HepG2 (cell line): ENCODE results near the gene DDO. TPM values are rescaled to one million over a fixed set of nuclear protein-coding genes. Genes with fewer than 3 reads are reported as not detected.

ENCODE experiments used
- GTF3A ChIP-seq: sonication (generic); formaldehyde crosslinking; conservative IDR thresholded peaks from 2 replicates; pipeline ENCODE4 v1.4.0; 2020; ENCODE audit warnings: mild to moderate bottlenecking, missing genetic modification reagents
- SP5 ChIP-seq: IDR thresholded peaks from 2 replicates; pipeline ENCODE4 v1.6.1; 2016; ENCODE audit warnings: low read depth, borderline replicate concordance
- ZNF230 ChIP-seq: sonication (generic); formaldehyde crosslinking; IDR thresholded peaks from 2 replicates; pipeline ENCODE4 v1.4.0; 2020; ENCODE audit warnings: mild to moderate bottlenecking, missing genetic modification reagents
- ZNF468 ChIP-seq: sonication (generic); formaldehyde crosslinking; IDR thresholded peaks from 2 replicates; pipeline ENCODE4 v1.8.0; 2022; ENCODE audit warnings: mild to moderate bottlenecking, moderate library complexity, missing genetic modification reagents
- ZNF816 ChIP-seq: sonication (generic); formaldehyde crosslinking; IDR thresholded peaks from 2 replicates; pipeline ENCODE4 v1.8.0; 2022; ENCODE audit warnings: missing genetic modification reagents, mild to moderate bottlenecking, borderline replicate concordance
- ZNF879 ChIP-seq: sonication (generic); formaldehyde crosslinking; IDR thresholded peaks from 2 replicates; pipeline ENCODE4 v1.8.1; 2023; ENCODE audit warnings: missing genetic modification reagents
- polyA plus RNA-seq, 8 experiments: library from polyadenylated mRNA; depleted of rRNA in 3 of 8; stranded (reverse) in 7 of 8; unstranded in 1 of 8; fragments of >200 nt; fragmentation: Illumina TruSeq in 4 of 8; extraction: Trizol in 4 of 8; gene quantifications; 2 replicates each; pipeline versions ENCODE4 v1.2.1 to v1.2.3, GENCODE V29; 2011 to 2016; ENCODE audit warnings: low read depth in 4 of 8, missing spikeins in 1 of 8, mixed read lengths in 1 of 8; ENCODE audit not compliant: insufficient read depth in 1 of 8
- total RNA-seq, 5 experiments: library from RNA; depleted of rRNA; stranded (reverse); fragments of >200 nt; fragmentation: Illumina TruSeq; extraction: Trizol; gene quantifications; 2 replicates each; pipeline ENCODE4 v1.2.3, GENCODE V29; 2016; ENCODE audit warnings: low read depth in 1 of 5
- TF ChIP-seq, protein P1 (sequence below): sonication (generic); formaldehyde crosslinking; IDR thresholded peaks from 2 replicates; pipeline ENCODE4 v1.4.0; 2020; ENCODE audit warnings: missing genetic modification reagents, borderline replicate concordance
- TF ChIP-seq, protein P2 (sequence below): sonication (generic); formaldehyde crosslinking; IDR thresholded peaks from 2 replicates; pipeline ENCODE4 v1.4.0; 2020; ENCODE audit warnings: missing genetic modification reagents, borderline replicate concordance
- TF ChIP-seq, protein P3 (sequence below), 2 experiments: sonication (generic) in 1 of 2; formaldehyde crosslinking in 1 of 2; IDR thresholded peaks; 2 replicates each; pipeline versions ENCODE4 v1.4.0 to v1.6.1; 2016 to 2020; ENCODE audit warnings: borderline replicate concordance in 1 of 2, low read depth in 1 of 2, mild to moderate bottlenecking in 1 of 2, missing genetic modification reagents in 1 of 2

Gene DDO
- total and polyA plus RNA-seq, 2 of the 13 experiments (the other 11 are each of a cell fraction or from before 2014, with no cell fraction given), result 6.1 to 10.3 TPM

DNA sequence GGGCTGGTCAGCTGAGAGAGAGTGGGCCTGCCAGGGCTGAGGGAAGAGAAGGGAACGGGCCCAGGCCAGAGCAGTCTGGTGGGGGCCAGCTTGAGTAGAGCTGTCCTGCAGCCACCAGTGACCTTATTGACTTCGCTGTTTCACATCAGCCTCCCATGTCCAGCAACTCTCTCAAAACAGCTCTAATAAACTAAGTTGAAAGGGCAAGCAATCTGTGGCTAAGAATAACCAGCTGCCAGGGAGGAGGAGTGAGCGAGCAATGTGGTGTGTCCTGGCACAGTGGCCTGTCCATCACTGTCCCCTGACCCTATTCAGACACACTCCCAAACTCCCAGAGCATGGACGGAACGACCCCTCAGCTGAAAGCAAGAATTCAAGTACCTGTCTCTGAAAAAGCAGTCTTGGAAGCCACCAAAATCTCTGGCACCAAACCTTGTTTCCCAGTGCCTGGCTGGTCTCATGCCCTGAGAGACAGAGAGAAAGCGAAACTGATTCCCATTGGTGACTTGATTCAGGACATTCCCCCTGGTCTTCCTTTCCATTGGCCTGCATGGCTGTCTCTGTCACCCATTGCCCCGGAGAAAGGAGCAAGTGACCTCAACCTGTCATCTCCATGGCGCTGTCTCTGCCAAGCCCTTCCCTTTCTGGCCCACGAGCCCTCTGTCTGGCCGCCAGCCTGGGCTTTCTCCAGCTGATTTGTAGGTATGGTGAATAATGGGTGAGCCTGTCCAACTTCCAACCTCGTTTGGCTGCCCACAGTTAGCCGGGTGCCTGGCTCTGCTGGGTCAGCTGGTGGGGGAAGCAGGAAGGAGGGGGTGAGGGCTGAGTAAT lies at the start of gene DDO (continued):
- TF ChIP-seq, protein P1, sequence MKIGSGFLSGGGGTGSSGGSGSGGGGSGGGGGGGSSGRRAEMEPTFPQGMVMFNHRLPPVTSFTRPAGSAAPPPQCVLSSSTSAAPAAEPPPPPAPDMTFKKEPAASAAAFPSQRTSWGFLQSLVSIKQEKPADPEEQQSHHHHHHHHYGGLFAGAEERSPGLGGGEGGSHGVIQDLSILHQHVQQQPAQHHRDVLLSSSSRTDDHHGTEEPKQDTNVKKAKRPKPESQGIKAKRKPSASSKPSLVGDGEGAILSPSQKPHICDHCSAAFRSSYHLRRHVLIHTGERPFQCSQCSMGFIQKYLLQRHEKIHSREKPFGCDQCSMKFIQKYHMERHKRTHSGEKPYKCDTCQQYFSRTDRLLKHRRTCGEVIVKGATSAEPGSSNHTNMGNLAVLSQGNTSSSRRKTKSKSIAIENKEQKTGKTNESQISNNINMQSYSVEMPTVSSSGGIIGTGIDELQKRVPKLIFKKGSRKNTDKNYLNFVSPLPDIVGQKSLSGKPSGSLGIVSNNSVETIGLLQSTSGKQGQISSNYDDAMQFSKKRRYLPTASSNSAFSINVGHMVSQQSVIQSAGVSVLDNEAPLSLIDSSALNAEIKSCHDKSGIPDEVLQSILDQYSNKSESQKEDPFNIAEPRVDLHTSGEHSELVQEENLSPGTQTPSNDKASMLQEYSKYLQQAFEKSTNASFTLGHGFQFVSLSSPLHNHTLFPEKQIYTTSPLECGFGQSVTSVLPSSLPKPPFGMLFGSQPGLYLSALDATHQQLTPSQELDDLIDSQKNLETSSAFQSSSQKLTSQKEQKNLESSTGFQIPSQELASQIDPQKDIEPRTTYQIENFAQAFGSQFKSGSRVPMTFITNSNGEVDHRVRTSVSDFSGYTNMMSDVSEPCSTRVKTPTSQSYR (CRISPR knock-in tag), result no peak
- TF ChIP-seq ZNF230 (CRISPR knock-in tag), result no peak
- TF ChIP-seq, protein P2, sequence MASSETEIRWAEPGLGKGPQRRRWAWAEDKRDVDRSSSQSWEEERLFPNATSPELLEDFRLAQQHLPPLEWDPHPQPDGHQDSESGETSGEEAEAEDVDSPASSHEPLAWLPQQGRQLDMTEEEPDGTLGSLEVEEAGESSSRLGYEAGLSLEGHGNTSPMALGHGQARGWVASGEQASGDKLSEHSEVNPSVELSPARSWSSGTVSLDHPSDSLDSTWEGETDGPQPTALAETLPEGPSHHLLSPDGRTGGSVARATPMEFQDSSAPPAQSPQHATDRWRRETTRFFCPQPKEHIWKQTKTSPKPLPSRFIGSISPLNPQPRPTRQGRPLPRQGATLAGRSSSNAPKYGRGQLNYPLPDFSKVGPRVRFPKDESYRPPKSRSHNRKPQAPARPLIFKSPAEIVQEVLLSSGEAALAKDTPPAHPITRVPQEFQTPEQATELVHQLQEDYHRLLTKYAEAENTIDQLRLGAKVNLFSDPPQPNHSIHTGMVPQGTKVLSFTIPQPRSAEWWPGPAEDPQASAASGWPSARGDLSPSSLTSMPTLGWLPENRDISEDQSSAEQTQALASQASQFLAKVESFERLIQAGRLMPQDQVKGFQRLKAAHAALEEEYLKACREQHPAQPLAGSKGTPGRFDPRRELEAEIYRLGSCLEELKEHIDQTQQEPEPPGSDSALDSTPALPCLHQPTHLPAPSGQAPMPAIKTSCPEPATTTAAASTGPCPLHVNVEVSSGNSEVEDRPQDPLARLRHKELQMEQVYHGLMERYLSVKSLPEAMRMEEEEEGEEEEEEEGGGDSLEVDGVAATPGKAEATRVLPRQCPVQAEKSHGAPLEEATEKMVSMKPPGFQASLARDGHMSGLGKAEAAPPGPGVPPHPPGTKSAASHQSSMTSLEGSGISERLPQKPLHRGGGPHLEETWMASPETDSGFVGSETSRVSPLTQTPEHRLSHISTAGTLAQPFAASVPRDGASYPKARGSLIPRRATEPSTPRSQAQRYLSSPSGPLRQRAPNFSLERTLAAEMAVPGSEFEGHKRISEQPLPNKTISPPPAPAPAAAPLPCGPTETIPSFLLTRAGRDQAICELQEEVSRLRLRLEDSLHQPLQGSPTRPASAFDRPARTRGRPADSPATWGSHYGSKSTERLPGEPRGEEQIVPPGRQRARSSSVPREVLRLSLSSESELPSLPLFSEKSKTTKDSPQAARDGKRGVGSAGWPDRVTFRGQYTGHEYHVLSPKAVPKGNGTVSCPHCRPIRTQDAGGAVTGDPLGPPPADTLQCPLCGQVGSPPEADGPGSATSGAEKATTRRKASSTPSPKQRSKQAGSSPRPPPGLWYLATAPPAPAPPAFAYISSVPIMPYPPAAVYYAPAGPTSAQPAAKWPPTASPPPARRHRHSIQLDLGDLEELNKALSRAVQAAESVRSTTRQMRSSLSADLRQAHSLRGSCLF (CRISPR knock-in tag), result no peak
- TF ChIP-seq SP5 (CRISPR knock-in tag), result no peak
- TF ChIP-seq ZNF816, result no peak
- TF ChIP-seq GTF3A, result no peak; the same call in 1 of the 2 replicates
- TF ChIP-seq, protein P3, sequence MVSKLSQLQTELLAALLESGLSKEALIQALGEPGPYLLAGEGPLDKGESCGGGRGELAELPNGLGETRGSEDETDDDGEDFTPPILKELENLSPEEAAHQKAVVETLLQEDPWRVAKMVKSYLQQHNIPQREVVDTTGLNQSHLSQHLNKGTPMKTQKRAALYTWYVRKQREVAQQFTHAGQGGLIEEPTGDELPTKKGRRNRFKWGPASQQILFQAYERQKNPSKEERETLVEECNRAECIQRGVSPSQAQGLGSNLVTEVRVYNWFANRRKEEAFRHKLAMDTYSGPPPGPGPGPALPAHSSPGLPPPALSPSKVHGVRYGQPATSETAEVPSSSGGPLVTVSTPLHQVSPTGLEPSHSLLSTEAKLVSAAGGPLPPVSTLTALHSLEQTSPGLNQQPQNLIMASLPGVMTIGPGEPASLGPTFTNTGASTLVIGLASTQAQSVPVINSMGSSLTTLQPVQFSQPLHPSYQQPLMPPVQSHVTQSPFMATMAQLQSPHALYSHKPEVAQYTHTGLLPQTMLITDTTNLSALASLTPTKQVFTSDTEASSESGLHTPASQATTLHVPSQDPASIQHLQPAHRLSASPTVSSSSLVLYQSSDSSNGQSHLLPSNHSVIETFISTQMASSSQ (IDR thresholded peaks at IDR 0.05; ENCODE audit: low read depth), result no peak
- TF ChIP-seq, protein P3 (CRISPR knock-in tag; IDR thresholded peaks at IDR 0.05; ENCODE audit: borderline replicate concordance), result no peak
- TF ChIP-seq ZNF468, result no peak
- no peak for TF ChIP-seq ZNF879 (CRISPR knock-in tag)
